Suprapubic skin (tissue), 4 donors: ENCODE data around the gene CAV1. TPM values are rescaled to one million over a fixed set of nuclear protein-coding genes. Genes with fewer than 3 reads are reported as not detected.

Experiments used
- DNase-seq, 2 donors: peaks; one replicate each; pipeline ENCODE4 v3.0.0-alpha.2; 2019; ENCODE audit warnings: low spot score in 2 of 2
- H3K27ac ChIP-seq: fragments of 200-600 bp; sonication (generic); one replicate; pipeline ENCODE4 v1.5.1; 2019
- H3K27me3 ChIP-seq: fragments of 200-600 bp; sonication (generic); one replicate; pipeline ENCODE4 v1.5.1; 2019
- H3K36me3 ChIP-seq: fragments of 200-600 bp; sonication (generic); one replicate; pipeline ENCODE4 v1.5.1; 2019
- H3K4me1 ChIP-seq: fragments of 200-600 bp; sonication (generic); one replicate; pipeline ENCODE4 v1.5.1; 2019
- H3K4me3 ChIP-seq: fragments of 200-600 bp; sonication (generic); one replicate; pipeline ENCODE4 v1.5.1; 2019; ENCODE audit warnings: mild to moderate bottlenecking
- H3K9me3 ChIP-seq: fragments of 200-600 bp; sonication (generic); one replicate; pipeline ENCODE4 v1.5.1; 2019
- CTCF ChIP-seq, 2 donors: fragments of 200-600 bp in 1 of 2; fragments of 450-650 bp in 1 of 2; sonication (generic) in 1 of 2; IDR thresholded peaks; one replicate each; pipeline ENCODE4 v1.5.1; 2016 to 2019; ENCODE audit warnings: antibody characterized with exemption in 2 of 2, mild to moderate bottlenecking in 1 of 2, moderate library complexity in 1 of 2
- EP300 ChIP-seq: sonication (generic); formaldehyde crosslinking; IDR thresholded peaks from one replicate; pipeline ENCODE4 v1.6.1; 2017; ENCODE audit warnings: antibody characterized with exemption
- POLR2A ChIP-seq, 2 donors: fragments of 450-650 bp; IDR thresholded peaks; one replicate each; pipeline ENCODE4 v1.6.1; 2017; ENCODE audit warnings: antibody characterized with exemption in 2 of 2, mild to moderate bottlenecking in 2 of 2, moderate library complexity in 2 of 2
- POLR2AphosphoS5 ChIP-seq, 3 donors: sonication (generic); formaldehyde crosslinking; IDR thresholded peaks; one replicate each; pipeline ENCODE4 v1.6.1; 2017; ENCODE audit warnings: antibody characterized with exemption in 3 of 3
- WGBS: methylation state at CpG from one replicate; pipeline ENCODE4 v1.1.5; 2018; 5-methylcytosine and 5-hydroxymethylcytosine counted together
- total RNA-seq, 4 donors: library from RNA; depleted of rRNA; stranded (reverse); fragments of >200 nt; gene quantifications; one replicate each; pipeline ENCODE4 v1.1.0, GENCODE V29; 2016

The CAV1 gene
- total RNA-seq, 4 donors from 2014 or later = 123 to 215 (median 187) TPM

- TF ChIP-seq CTCF (IDR thresholded peaks at IDR 0.05) (no peak), POLR2A (IDR thresholded peaks at IDR 0.05) (no peak), EP300 (no peak), POLR2AphosphoS5 (IDR thresholded peaks at IDR 0.05) (no peak)
- H3K27ac ChIP-seq = no peak overlapping the region
- peaks cover 20% of the 10 kb centered on the region for H3K4me1 ChIP-seq
- no peak for DNase-seq
- no peaks in the 10 kb centered on the region for H3K9me3 ChIP-seq
- no peaks in the 10 kb centered on the region for H3K27me3 ChIP-seq
- peaks cover 13% of the 10 kb centered on the region for H3K36me3 ChIP-seq
- no peak overlapping the region for H3K4me3 ChIP-seq
- WGBS = 92% methylated on average over 1 of the region's 1 CpG
Measured at GRCh38 chr7:116535416-116535815, 10.6 kb downstream of the CAV1 start.

GRCh38 chr7:116538138-116538537 lies 13.3 kb downstream of the CAV1 start:
- Histone ChIP-seq H3K27me3 (no peaks in the 10 kb centered on the region), H3K4me1 (peaks cover 25% of the 10 kb centered on the region), H3K4me3 (no peak overlapping the region), H3K27ac (no peak overlapping the region), H3K36me3 (peaks cover 13% of the 10 kb centered on the region), H3K9me3 (no peaks in the 10 kb centered on the region)
- TF ChIP-seq POLR2AphosphoS5 (IDR thresholded peaks at IDR 0.05) (no peak), EP300 (no peak), POLR2A (IDR thresholded peaks at IDR 0.05) (no peak), CTCF (IDR thresholded peaks at IDR 0.05) (no peak)
- no peak for DNase-seq
- WGBS = 52% methylated on average over 2 of the region's 2 CpGs

- TF ChIP-seq EP300 = no peak
- TF ChIP-seq CTCF (IDR thresholded peaks at IDR 0.05) = no peak
- TF ChIP-seq POLR2A (IDR thresholded peaks at IDR 0.05) = no peak
- TF ChIP-seq POLR2AphosphoS5 (IDR thresholded peaks at IDR 0.05) = no peak
- H3K27me3 ChIP-seq = no peaks in the 10 kb centered on the region
- H3K36me3 ChIP-seq = peaks cover 13% of the 10 kb centered on the region
- H3K4me3 ChIP-seq = no peak overlapping the region
- no peak for DNase-seq
- WGBS = 93% methylated on average over 3 of the region's 3 CpGs
- no peaks in the 10 kb centered on the region for H3K9me3 ChIP-seq
- H3K4me1 ChIP-seq = peaks cover 26% of the 10 kb centered on the region
- no peak overlapping the region for H3K27ac ChIP-seq
Measured at GRCh38 chr7:116539879-116540278, 15.0 kb downstream of the CAV1 start.

- H3K9me3 ChIP-seq = no peaks in the 10 kb centered on the region
- H3K4me3 ChIP-seq = no peak overlapping the region
- H3K27ac ChIP-seq = no peak overlapping the region
- no peak for DNase-seq
- H3K27me3 ChIP-seq = no peaks in the 10 kb centered on the region
- H3K4me1 ChIP-seq = peaks cover 22% of the 10 kb centered on the region
- peaks cover 19% of the 10 kb centered on the region for H3K36me3 ChIP-seq
- no peak for TF ChIP-seq POLR2AphosphoS5 (IDR thresholded peaks at IDR 0.05)
- TF ChIP-seq CTCF (IDR thresholded peaks at IDR 0.05) = no peak
- TF ChIP-seq POLR2A (IDR thresholded peaks at IDR 0.05) = no peak
- no peak for TF ChIP-seq EP300
Measured at GRCh38 chr7:116540743-116541142, 15.9 kb downstream of the CAV1 start.

GRCh38 chr7:116541951-116542350 lies 17.1 kb downstream of the CAV1 start:
- 73% methylated on average over 3 of the region's 3 CpGs for WGBS
- no peaks in the 10 kb centered on the region for H3K27me3 ChIP-seq
- TF ChIP-seq POLR2AphosphoS5 (IDR thresholded peaks at IDR 0.05) (no peak), EP300 (no peak), POLR2A (IDR thresholded peaks at IDR 0.05) (no peak), CTCF (IDR thresholded peaks at IDR 0.05) (no peak)
- H3K4me3 ChIP-seq = no peak overlapping the region
- H3K36me3 ChIP-seq = peaks cover 14% of the 10 kb centered on the region
- H3K27ac ChIP-seq = no peak overlapping the region
- no peaks in the 10 kb centered on the region for H3K9me3 ChIP-seq
- DNase-seq = no peak
- peaks cover 26% of the 10 kb centered on the region for H3K4me1 ChIP-seq
